Measurements from ENCODE around the gene RTN4.

Gene RTN4

GRCh38 chr2:54948120-54948519 lies 102.1 kb downstream of the RTN4 start:
- H3K4me3 ChIP-seq (ENCODE audit: low read depth, low read length): no peak overlapping the region
- TF ChIP-seq CTCF (IDR thresholded peaks at IDR 0.05; ENCODE audit: low read depth, low read length): no peak

- TF ChIP-seq CTCF (IDR thresholded peaks at IDR 0.05; ENCODE audit: low read depth, low read length): no peak
- no peak overlapping the region for H3K4me3 ChIP-seq (ENCODE audit: low read depth, low read length)
These were observed 102.6 kb downstream of the RTN4 start for GRCh38 chr2:54947646-54948045.

- H3K4me3 ChIP-seq (ENCODE audit: low read depth, low read length): no peak overlapping the region
- TF ChIP-seq CTCF (IDR thresholded peaks at IDR 0.05; ENCODE audit: low read depth, low read length): no peak
These were observed 103.1 kb downstream of the RTN4 start for GRCh38 chr2:54947136-54947535.

GRCh38 chr2:54946220-54946805 lies 103.9 kb downstream of the RTN4 start:
- no peak overlapping the region for H3K4me3 ChIP-seq (ENCODE audit: low read depth, low read length)
- no peak for TF ChIP-seq CTCF (IDR thresholded peaks at IDR 0.05; ENCODE audit: low read depth, low read length)

GRCh38 chr2:54945391-54946219 lies 104.6 kb downstream of the RTN4 start:
- H3K4me3 ChIP-seq (ENCODE audit: low read depth, low read length): no peak overlapping the region
- no peak for TF ChIP-seq CTCF (IDR thresholded peaks at IDR 0.05; ENCODE audit: low read depth, low read length)

DNA sequence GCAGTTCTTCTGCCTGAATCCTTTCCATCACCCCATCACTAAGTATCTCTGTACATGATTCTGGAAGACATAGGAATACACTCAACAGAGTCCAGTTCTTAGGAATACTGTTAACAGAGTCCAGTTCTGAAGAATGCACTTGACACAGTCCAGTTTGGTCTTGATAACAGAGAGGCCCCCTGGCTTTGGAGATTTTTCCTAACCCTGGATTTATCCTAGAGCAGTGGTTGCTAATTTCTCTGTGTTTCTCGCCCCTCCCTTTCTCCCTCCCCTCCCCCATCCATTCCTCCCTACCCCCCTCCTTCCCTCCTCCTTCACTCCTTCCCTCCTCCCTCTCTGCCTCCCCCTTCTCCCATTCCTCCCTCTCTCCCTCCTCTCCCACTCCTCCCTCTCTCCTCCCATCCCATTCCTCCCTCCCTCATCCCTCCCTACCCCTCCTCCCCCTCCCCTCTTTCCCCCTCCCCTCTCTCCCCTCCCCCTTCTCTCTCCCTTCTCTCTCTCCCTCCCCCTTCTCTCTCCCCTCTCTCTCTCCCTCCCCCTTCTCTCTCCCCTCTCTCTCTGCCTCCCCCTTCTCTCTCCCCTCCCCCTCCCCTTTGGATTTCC lies 105.4 kb downstream of the RTN4 start:
- TF ChIP-seq CTCF (IDR thresholded peaks at IDR 0.05; ENCODE audit: low read depth, low read length): no peak
- H3K4me3 ChIP-seq (ENCODE audit: low read depth, low read length): no peak overlapping the region

- no peak for TF ChIP-seq CTCF (IDR thresholded peaks at IDR 0.05; ENCODE audit: low read depth, low read length)
These were observed 107.9 kb downstream of the RTN4 start for GRCh38 chr2:54942373-54942772.

More at GRCh38 chr2:54942373-54942772, 107.9 kb downstream of the RTN4 start:
- H3K4me3 ChIP-seq (ENCODE audit: low read depth, low read length): no peak overlapping the region

Data from WI38 (cell line).